ENCODE measurements around the gene MEAF6. TPM values are rescaled to one million over a fixed set of nuclear protein-coding genes. Genes with fewer than 3 reads are reported as not detected.
"Not testable (repeated sequence)": the region's sequence is repeated elsewhere in the genome, so short reads cannot be mapped to it uniquely, and the experiment has no call there.

The MEAF6 gene
- total RNA-seq, 1 donor from 2014 or later: 79.1 TPM

- not testable (repeated sequence) for DNase-seq
These were observed 15.3 kb upstream of the MEAF6 start for GRCh38 chr1:37529888-37530287.

DNA sequence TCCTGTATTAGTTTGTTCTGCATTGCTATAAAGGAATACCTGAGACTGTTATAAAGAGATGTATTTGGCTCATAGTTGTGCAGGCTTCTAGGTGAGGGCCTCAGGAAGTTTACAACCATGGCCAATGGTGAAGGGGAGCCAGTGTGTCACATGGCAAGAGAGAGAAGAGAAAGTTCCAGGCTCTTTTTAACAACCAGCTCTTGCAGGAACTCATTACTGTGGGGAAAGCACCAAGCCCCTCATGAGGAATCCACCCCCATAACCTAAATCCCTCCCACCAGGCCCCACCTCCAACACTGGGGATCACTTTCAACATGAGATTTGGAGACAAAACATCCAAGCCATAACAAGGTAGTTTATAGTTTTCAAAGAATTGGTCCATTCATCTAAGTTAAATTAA, 5.0 kb upstream of the MEAF6 start:
- no peak for DNase-seq

DNA sequence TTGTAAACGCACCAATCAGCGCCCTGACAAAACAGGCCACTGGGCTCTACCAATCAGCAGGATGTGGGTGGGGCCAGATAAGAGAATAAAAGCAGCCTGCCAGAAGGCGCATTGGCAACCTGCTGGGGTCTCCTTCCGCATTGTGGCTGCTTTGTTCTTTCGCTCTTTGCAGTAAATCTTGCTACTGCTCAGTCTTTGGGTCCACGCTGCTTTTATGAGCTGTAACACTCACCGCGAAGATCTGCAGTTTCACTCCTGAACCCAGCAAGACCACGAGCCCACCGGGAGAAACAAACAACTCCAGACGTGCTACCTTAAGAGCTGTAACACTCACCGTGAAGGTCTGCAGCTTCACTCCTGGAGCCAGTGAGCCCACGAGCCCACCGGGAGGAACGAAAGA, 4.4 kb upstream of the MEAF6 start:
- not testable (repeated sequence) for DNase-seq

- not testable (repeated sequence) for DNase-seq
These were observed 3.7 kb upstream of the MEAF6 start for GRCh38 chr1:37518241-37518640.

DNA sequence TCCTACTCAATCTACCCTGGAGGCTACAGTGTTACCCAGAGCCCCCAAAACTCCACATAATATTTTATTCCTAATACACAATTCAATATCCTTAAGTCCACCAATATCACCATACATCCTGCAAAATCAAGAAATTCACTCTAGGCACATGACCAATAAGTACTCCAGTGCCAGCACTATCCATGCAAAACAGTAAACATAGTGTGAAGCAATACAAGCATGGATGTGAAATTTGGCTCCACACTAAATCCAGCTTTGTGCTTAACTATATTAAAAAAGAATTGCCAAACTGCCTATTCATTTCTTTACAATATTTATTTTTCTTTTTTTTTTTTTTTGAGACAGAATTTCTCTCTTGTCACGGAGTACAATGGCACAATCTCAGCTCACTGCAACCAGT, 3.0 kb upstream of the MEAF6 start:
- DNase-seq: no peak

DNA sequence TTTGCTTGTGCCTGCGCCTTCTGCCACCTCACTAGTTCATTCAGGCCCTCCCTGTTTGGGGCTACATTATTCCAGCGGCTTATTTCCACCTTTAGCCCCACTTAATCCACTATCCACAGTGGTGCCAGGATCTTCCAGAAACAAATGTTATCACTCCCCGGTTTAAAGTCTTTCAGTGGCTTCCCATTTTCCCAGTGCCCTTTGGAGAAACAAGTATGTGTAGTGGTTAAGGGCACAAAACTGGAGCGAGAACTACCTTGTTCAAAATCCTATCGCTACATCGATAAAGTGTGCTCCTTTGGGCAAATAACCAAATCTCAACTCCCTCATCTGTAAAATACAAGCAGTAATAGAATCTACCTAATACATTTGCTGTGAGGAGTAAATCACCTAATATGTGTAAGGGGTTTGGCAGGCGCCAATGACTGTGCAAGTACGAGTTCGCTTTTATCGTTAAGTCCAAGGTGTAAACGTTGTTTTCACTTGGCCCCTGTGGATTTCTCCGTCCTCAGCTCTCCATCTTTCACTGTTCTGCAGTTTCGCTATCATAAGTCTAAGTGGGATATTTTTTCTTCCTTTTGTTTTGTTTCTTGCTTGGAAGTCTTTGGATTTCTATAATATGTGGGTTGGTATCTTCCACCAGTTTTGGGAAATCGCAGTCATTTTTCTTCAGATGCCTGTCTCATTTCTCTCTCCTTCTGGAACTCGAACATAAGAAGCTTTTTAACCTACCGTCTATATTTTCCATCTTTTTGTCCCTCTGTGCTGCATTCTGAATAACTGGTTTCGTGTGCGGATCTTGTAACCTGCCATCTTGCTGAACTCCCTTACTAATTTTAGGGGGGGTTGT, 844 bp upstream of the MEAF6 start:
- DNase-seq: no peak

DNA sequence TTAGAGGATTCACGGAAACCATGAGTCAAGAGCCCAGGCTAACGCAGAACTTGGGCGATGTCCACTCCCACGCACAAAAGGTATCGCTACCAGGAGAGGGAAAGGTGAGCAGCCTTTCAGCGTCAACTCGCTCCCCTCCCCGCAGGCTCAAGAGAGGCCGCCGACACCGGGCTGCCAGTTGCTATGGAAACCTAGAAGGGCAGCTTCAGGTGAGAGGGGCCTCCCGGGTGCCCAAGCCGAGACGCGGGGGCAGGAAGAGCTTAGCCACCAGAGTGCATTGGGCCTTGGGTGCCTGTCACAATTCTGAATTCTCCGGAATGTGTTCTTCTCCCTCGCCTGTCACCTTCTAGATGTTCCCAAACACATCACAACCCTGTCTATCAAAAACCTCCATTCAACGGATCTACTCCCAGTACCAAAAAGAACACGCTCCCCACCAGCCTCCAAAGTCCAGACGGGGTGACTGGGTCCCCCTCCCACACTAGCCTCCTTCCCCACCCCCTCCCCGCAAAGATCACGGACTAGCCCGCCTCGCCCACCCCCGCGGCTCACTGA, 694 bp downstream of the MEAF6 start:
- peak; percentile 19 for DNase-seq

DNA sequence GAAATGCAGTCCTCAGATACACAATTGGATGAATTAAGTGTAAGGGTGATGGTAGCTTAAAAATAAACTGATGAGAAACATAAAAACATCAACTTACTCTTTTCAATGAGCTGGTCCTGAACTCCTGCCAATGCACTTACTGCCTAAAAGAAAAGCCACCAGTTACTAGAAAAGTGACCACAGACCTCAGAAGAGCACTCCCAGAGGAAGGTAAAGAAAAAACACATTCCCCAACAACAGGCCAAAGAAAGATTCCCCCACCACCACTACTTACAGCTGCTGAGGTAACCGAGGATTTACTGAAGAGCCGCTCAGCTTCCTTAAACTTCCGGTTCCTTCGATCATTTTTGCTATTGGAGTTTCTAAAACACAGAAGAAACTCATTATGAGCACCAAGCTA, 5.4 kb downstream of the MEAF6 start:
- DNase-seq: no peak

DNA sequence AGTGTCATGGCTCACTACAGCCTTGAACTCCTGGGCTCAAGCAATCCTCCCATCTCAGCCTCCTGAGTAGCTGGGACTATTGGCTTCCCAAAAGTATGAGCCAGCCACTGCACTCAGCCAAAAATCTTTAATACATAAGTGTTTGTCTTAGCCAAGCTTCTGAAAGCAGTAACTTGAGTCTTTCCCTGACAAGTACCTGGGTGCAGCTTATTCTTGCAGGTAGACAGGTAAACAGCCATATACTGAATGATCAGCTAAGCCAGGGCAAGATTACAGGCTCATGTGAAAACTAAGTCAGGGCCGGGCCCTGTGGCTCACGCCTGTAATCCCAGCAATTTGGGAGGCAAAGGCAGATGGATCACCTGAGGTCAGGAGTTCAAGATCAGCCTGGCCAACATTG, 7.8 kb downstream of the MEAF6 start:
- DNase-seq: no peak

DNA sequence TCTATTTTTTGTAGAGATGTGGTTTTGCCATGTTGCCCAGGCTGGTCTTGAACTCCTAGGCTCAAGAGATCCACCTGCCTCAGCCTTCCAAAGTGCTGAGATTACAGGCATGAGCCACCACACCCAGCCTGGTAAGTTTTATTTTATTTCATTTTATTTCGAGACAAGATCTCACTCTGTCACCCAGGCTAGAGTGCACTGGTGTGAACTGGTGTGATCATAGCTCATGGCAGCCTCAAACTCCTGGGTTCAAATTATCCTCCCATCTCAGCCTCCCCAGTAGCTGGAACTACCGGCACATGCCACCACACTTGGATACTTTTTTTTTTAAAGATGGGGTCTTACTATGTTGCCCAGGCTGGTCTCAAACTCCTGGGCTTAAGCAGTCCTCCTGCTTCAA, 11.8 kb downstream of the MEAF6 start:
- not testable (repeated sequence) for DNase-seq

DNA sequence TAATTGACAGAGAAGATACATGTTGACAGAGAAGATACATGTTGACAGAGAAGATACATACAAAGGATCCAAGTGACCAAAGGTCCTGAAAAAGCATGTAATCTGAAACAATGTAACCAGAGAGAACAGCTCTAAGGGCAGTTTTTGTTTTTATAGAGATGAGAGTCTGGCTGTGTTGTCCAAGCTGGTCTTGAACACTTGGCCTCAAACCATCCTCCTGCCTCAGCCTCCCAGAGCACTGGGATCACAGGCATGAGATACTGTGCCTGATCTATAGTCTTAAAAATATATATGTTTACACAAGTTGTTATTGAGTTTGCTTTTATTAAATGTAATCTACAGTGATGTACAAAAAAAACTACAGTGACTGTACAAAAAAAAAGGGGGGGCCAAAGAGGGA, 12.5 kb downstream of the MEAF6 start:
- DNase-seq: no peak

DNA sequence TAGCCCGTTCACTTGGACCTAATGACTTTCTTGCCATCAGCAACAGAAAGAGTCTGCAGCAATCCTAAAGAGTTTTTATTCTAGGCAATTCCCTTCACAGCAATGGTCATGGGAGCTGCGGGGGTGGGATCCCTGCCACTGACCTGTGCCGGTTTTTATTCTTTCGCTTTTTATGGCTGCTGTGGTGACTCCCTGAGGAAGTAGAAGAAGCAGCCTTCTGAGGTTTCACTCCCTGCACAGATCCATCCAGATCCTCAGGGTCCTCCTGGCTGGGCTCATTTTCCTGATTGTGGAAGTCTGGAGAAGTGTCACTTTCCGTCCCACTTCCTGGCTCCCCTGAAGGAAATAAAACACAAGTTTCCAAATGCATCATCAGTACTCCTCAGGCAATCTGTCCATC, 12.9 kb downstream of the MEAF6 start:
- DNase-seq: no peak

DNA sequence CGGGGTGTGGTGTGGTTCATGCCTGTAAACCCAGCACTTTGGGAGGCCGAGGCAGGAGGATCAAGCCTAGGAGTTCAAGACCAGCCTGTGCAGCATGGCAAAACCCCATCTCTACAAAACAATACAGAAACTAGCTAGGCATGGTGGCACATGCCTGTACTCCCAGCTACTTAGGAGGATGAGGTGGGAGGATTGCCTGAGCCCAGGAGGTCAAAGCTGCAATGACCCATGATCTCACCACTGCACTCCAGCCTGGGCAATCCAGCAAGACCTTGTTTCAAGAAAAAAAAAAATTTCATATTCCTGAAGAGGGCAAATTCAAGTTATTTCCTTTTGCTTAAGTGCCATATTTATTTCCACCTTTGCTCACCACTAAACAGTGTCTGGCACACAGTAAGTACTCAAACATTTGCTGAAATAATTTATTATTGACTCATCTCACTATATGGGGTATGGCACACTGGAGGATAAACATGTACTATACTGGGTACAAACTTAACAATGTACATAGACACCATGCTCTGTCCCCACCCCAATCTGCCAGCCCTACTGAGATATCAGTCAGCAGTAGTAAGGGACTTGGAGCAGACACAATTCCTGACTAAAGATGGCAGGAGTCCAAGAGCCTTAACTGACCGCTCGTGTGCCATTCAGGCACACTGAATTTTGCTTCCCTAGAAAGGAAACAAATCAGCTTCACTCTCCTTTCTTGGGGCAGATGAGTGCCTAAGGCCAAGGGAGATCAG, 15.5 kb downstream of the MEAF6 start:
- DNase-seq: peak; percentile 55

DNA sequence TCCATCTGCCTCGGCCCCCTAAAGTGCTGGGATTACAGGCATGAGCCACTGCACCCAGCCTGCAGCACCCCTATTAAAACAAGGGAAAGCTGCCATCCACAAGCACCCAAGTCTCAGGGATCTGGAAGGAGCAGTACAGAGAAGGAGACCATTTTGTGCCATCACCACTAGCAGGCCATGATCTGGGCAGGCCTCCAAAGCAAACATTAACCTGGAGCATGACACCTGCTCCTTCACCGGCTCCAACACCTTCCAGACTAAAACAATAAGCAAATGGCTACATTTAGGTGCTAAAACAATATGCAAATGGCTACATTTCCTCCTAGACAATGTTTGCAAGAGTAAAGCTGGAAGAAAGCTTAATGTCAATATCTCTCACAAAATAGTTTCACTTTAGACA, 16.7 kb downstream of the MEAF6 start:
- DNase-seq: no peak

DNA sequence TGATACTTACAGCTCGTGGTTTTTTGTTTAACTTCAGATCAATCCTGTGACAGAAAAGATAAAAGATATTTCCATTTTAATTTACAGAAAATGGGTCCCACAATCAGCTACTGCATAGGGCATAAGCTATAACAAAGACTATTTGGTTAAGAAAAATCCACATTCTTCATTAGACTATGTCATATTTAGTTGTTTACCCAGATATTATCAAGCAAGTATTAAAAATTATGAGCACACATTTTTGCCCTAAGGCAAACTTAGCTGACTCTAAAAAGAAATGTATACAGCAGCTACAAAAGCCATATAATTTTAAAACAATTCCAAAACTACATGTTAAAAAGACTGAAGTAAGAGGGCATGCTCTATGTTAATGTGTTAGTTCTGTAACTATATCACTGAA, 18.7 kb downstream of the MEAF6 start:
- DNase-seq: no peak

GRCh38 chr1:37493336-37494098, 21.0 kb downstream of the MEAF6 start:
- DNase-seq: no peak

DNA sequence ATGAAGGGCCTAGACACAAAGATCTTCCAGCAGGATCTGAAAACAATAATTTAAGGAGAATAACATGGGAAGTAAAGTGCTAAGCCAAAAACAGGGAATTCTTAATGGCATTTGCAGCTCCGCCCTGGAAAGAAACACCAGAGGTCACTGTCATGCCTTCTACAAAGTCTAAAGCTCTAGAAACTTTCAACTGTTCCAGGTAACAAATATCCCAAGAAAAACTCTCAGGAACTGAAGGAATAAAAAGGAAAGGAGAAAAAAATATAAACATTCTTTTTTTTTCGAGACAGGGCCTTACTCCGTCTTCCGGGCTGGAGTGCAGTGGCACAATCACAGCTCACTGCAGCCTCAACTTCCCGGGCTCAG, 27.0 kb downstream of the MEAF6 start:
- no peak for DNase-seq

- DNase-seq: peak; percentile 88
These were observed 27.6 kb downstream of the MEAF6 start for GRCh38 chr1:37486680-37487618.

DNA sequence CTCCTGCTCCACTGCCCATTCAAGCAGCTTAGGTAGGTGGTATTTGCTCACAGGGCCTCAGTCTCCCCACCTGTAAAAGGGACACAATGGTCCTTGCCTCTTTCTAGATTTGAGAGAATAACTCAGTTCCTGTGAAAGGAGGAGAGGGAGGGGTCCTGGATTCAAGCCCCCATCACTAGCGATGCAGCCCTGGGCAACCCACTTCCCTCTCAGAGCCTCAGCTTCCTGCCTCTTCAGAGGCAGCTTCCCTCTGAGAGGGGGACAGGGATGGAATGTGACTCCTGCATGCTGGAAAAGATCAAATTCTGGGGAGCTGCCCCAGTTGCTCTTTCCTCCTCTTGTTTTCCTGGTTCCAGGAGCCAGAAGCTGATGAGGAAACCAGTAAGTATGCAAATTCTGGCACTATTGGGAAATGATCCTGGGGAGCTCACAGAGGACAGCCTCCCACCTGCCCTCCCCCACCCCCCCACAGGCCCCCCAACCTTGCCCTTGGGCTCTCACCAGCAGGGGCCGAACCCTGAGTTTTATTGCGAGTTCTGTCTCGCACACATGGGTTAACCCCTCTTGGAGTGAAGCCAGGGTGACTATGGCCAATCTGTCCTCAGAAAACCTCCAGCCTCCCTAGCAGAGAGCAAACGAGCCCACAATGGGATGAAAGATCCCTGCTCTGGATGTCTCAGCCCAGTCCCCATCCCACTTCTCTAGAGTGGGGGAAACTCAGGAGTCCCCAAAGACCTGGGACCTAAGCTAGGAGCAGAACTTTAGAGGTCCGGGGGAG, 28.5 kb downstream of the MEAF6 start:
- no peak for DNase-seq

- no peak for DNase-seq
These were observed 30.1 kb downstream of the MEAF6 start for GRCh38 chr1:37484325-37485051.

All from tongue (tissue), 2 donors.